Measurements from ENCODE around the gene PRDX6.

GRCh38 chr1:173469656-173470055, 7.5 kb upstream of the PRDX6 start:
- TF ChIP-seq, protein P1, sequence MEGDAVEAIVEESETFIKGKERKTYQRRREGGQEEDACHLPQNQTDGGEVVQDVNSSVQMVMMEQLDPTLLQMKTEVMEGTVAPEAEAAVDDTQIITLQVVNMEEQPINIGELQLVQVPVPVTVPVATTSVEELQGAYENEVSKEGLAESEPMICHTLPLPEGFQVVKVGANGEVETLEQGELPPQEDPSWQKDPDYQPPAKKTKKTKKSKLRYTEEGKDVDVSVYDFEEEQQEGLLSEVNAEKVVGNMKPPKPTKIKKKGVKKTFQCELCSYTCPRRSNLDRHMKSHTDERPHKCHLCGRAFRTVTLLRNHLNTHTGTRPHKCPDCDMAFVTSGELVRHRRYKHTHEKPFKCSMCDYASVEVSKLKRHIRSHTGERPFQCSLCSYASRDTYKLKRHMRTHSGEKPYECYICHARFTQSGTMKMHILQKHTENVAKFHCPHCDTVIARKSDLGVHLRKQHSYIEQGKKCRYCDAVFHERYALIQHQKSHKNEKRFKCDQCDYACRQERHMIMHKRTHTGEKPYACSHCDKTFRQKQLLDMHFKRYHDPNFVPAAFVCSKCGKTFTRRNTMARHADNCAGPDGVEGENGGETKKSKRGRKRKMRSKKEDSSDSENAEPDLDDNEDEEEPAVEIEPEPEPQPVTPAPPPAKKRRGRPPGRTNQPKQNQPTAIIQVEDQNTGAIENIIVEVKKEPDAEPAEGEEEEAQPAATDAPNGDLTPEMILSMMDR (IDR thresholded peaks at IDR 0.05) = no peak
- TF ChIP-seq EP300 (IDR thresholded peaks at IDR 0.05) = no peak

Data from tibial nerve (tissue), 4 donors.